Measurements from ENCODE around the gene ARHGEF28.

- TF ChIP-seq FOXP2 (optimal IDR thresholded peaks at IDR 0.05; ENCODE audit: borderline replicate concordance, extremely low read depth, extremely low read length, insufficient read depth) (no peak), POLR2AphosphoS5 (IDR thresholded peaks at IDR 0.05; ENCODE audit: low read depth, low read length) (no peak), TAF1 (IDR thresholded peaks at IDR 0.05; ENCODE audit: borderline replicate concordance, insufficient read depth, low read length) (no peak), REST (IDR thresholded peaks at IDR 0.05; ENCODE audit: insufficient read depth in 1 of 2, low read depth in 2 of 2, low read length in 2 of 2) (no peak)
Observed at GRCh38 chr5:73793911-73794310, 167.9 kb downstream of the ARHGEF28 start.
